Measurements from ENCODE around the gene SPPL2C.

SPPL2C gene

GRCh38 chr17:45833920-45834319 lies 10.8 kb upstream of the SPPL2C start:
- no peak overlapping the region for H3K4me3 ChIP-seq (ENCODE audit: low read depth, low read length)
- TF ChIP-seq CTCF (IDR thresholded peaks at IDR 0.05; ENCODE audit: low read depth, low read length), result no peak

DNA sequence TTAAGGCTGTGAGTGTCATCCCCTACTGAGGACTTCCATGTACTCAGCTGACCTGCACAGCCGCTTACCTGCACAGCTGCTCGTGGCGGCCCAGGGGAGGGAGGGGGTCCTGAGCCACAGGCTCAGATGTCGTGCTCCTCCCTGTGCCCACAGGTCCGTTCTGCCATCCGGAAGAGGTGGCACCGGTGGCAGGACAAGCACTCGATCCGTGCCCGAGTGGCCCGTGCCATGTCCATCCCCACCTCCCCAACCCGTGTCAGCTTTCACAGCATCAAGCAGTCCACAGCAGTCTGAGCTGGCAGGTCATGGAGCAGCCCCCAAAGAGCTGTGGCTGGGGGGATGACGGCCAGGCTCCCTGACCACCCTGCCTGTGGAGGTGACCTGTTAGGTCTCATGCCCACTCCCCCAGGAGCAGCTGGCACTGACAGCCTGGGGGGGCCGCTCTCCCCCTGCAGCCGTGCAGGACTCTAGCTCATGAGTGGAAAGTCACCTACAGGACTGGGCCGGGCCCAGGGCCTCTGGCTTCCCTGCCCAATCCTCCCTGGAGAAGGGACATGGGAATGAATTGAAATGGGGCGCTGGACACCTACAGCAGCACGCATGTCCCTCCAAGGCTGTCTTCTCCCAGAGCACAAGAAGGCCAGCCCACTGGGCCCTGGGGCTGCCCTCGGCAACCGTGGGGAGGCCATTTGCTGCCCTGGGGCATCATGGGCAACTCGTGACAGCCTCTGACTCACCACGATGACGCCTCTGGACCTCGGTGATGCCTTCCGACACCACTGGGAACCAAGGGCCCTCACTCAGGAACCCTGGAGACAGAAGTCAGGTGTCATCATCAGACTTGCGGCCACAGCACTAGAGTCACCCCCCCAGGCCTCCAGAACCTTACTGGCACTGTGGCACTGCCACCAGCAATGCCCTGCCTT lies 9.9 kb upstream of the SPPL2C start:
- TF ChIP-seq CTCF (IDR thresholded peaks at IDR 0.05; ENCODE audit: low read depth, low read length), result no peak
- H3K4me3 ChIP-seq (ENCODE audit: low read depth, low read length), result no peak overlapping the region

DNA sequence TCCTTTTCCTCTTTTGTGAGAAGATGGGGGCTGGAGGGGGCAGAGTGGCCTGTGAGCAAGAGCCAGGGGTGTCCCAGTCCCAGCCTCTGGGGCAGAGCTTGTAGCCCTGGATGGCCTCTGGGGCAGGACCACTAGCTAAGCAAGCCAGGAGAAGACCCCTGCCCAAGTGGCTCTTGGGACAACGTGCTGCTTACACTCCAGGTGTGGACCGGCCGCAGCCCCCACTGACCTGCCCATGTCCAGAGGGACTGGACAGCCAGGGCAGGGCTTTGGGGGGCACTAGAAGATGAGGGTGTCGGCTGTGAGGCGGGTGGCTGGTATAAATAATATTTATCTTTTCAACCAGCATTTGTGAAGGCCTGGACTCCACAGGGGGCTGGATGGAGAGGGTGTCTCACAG lies 9.2 kb upstream of the SPPL2C start:
- H3K4me3 ChIP-seq (ENCODE audit: low read depth, low read length), result no peak overlapping the region
- no peak for TF ChIP-seq CTCF (IDR thresholded peaks at IDR 0.05; ENCODE audit: low read depth, low read length)

DNA sequence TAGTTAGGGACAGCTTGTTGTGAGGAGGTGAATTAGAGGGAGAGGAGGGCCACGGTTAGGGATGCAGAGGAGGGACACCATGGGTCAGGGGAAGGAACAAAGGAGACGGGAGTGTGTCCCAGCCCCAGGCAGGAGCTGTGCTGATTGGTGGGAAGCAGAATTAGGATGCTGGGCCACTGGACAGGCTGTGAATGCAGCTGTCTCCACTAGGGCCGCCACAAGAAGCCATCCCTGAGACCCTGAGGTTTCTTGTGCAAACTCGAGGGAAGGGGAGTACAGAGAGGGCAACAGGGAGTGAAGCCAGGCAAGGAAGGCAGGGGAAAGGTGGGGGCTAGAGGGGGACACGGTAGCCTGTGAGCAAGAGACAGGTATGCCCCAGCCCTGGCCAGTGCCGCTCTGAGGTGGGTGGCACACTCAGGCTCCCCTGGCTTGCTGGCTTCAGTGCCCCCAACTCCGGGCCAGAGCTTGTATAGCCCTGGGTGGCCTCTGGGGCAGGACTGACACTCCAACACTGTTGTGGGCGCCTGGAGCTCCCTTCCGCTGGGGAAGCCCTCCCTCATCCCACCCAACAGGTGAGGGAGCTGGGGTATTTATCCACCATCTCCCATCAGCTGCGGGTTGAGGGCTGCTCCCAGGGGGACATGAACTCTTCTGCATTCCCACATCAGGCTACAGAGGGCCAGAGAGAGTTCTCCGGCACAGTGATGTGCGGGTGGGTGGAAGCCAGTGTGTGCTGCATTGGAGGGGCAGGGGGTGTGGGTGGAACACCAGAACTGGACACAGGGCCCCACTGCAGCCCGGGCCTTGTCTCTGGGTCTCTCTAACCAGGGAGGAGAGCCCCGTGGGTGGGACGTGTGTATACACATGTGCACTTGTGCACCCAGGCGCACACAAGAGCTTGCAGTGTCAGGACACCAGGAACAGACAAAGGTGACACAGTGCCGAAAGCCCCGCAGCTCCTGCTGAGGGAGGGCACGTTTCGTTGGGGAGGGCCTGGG lies 8.3 kb upstream of the SPPL2C start:
- no peak overlapping the region for H3K4me3 ChIP-seq (ENCODE audit: low read depth, low read length)
- TF ChIP-seq CTCF (IDR thresholded peaks at IDR 0.05; ENCODE audit: low read depth, low read length), result no peak

- no peak overlapping the region for H3K4me3 ChIP-seq (ENCODE audit: low read depth, low read length)
- no peak for TF ChIP-seq CTCF (IDR thresholded peaks at IDR 0.05; ENCODE audit: low read depth, low read length)
Observed at GRCh38 chr17:45837187-45837586, 7.5 kb upstream of the SPPL2C start.

DNA sequence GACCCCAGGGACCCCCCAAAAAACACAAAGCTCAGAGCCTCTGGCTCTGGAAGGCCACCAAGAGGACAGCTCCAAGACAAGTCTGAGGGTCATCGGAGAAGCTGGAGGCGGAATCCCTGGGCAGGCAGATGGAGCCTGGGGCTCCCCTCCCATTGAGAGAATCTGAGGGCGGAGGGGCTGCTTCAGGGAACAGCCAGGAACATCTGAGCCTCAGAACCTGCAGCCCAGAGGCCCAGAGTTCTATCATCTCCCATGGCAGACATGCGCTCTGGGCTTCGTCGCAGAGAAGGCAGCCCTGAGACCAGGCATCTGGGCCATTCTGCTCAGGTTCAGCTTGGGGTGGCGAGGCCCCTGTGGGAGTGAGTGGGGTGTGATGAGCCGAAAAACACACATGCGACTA lies 7.1 kb upstream of the SPPL2C start:
- TF ChIP-seq CTCF (IDR thresholded peaks at IDR 0.05; ENCODE audit: low read depth, low read length), result no peak
- no peak overlapping the region for H3K4me3 ChIP-seq (ENCODE audit: low read depth, low read length)
